Stimulated activated CD4-positive, alpha-beta T cell treated with anti-CD3 and anti-CD28 coated beads, Interleukin-1b, Interleukin-23, amount 100 ng/mL, for 4 hours (primary cell): Measurements from ENCODE around the gene PGS1.
"Not testable (repeated sequence)": the region's sequence is repeated elsewhere in the genome, so short reads cannot be mapped to it uniquely, and the experiment has no call there.

Experiments
- DNase-seq, 2 donors: peaks; one replicate each; pipeline ENCODE4 v3.0.0-alpha.2; 2020; ENCODE audit warnings: low read depth in 2 of 2

The PGS1 gene, protein sequence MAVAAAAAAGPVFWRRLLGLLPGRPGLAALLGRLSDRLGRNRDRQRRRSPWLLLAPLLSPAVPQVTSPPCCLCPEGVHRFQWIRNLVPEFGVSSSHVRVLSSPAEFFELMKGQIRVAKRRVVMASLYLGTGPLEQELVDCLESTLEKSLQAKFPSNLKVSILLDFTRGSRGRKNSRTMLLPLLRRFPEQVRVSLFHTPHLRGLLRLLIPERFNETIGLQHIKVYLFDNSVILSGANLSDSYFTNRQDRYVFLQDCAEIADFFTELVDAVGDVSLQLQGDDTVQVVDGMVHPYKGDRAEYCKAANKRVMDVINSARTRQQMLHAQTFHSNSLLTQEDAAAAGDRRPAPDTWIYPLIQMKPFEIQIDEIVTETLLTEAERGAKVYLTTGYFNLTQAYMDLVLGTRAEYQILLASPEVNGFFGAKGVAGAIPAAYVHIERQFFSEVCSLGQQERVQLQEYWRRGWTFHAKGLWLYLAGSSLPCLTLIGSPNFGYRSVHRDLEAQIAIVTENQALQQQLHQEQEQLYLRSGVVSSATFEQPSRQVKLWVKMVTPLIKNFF

DNA sequence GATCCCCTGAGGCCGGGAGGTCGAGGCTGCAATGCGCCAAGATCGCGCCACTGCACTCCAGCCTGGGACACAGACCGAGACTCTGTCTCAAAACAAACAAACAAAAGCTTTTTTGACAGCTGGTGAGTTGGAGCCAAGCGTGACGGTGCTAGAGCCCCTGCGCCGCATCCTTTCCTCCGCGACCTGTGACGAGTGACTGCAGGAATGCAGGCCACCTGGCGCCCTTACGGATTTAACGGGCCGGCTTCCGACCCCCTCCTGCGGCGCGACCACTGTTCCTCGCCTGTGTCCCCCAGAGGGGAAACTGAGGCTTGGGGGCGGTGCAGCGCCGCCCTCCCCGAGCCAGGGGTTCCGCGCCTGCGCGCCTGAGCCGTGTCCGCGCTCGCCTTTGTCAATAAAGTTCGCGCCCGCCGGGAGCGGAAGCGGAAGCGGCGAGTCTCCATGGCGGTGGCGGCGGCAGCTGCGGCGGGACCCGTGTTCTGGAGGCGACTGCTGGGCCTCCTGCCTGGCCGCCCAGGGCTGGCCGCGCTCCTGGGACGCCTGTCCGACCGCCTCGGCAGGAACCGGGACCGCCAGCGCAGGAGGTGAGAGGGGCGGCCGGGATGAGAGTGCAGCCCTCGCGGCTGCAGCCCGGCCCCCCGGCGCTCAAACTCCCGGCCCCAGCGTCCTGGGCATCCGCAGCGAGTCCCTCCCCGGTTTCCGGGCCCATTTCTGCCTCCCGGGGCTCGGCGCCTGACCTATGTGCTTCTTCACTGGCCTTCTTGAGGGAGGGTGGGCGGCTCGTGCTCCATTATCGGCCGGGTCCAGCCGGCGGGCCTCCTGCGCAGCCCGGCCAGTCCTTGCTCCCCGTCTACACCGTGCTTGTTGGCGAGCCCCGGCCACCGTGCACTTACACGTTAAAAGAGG lies at the start of gene PGS1:
PGS1 (plus strand) TSS at position 425 of the 906 bp plus-strand sequence; CDS start at position 442, 17 bp downstream.
- peak; percentile 75 for DNase-seq

DNA sequence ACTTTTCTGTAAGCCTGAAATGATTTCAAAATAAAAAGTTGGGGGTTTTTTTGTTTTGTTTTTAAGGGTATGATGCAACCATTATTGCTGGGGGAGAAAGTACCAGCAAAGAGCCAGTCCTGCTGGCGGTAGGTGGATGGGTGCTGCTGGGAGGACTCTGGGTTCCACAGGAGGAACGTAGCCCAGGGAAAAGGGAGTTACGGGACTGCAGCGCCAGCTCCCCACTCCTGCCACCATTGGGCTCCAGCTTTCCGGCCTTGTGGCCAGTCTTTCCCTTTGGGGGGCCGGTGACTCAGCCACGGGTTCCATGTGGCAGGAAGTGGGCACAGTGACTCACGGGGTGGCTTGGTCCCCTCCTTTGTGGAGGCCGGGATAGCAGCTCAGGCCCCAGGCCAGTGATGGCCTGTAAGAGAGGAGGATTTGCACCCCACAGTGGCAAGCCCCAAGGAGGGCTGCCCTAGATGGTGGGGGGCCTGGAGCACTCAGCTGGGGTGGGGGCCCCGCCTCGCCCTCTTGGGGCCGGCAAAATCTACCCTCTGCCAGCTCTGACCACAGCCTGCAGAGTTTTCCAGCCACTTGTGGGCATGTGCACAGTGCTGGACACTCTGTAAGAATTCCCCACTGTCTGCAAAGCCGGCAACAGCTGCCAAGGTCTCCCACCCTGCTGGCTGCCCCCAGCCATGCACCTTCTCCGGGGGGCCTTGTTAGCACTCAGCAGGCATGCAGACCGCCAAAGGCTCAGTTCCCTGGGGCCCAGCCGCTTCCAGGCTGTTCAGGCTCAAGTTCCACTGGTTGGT lies 49.0 kb upstream of the PGS1 start:
- DNase-seq, result no peak

DNA sequence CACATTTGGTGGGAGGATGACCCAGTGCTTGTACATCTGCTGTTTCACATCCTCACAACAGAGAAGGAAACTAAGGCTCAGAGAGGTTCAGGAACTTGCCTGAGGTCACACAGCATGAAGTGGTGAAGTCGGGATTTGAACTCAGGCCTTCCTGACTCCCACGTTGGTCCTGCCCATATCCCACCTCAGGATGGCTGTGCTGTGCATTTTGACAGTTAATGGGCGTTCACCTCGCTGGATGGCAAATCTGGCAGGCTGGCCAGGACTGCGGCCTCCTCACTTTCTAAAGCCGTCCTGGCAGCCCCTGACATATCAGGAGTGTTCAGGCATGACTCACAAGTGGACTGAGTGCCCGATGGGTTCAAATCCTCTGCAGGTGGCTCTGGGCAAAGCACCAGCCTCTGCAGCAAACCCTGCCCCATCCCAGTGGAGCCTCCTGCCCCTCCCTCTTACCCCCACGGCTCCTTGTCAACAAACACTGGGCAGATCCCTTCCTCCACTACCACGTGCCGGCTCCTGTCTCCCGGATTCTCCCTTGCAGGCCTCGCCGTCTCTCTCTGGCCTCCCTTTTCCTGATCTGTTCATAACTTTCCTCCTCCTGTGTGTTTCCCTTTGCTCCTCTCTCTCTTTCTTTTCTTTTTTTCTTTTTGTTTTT lies 47.8 kb upstream of the PGS1 start:
- DNase-seq, result no peak

DNA sequence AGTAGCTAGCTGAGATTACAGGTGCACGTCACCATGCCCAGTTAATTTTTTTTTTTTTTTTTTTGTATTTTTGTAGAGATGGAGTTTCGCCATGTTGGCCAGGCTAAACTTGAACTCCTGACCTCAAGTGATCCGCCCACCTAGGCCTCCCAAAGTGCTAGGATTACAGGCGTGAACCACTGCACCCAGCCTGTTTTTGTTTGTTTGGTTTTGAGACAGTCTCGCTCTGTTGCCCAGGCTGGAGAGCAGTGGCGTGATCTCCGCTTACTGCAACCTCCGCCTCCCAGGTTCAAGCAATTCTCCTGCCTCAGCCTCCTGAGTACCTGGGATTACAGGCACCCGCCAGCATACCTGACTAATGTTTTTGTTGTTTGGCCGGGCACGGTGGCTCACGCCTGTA lies 47.1 kb upstream of the PGS1 start:
- not testable (repeated sequence) for DNase-seq

DNA sequence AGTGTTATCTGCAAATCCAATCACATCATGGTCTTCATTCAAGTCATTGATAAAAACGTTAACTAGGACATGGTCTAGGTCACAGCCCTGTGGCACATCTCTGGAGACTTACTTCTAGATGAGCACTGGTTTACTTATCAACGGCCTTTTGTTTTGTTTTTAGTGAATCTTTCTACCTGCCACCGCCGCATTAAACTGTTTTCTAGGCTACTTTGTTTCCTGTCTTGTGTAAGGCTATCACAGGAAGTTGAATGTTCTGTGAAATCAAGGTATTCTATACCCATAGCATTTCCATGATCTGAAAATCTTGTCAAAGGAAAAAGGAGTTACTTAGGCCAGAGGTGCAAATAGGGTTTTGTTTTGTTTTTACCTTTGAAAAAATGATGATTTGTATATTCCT lies 45.5 kb upstream of the PGS1 start:
- no peak for DNase-seq

DNA sequence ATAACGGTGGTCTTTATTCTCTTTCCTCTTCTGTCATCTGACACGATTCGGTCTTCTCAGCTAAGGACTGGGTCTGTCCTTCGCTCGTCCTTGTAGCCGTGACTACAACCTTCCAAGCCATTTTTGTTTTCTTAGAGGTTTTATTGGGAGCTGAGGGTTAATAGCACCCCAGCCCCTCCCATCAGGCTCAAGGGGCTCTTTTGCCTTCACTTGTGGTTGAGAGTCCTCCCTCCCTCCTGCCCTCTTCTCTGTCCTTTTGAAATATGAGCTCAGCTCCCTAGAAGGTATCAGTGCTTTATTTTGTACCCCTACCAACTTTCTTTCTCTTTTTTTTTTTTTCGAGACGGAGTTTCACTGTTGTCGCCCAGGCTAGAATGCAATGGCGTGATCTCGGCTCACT lies 43.2 kb upstream of the PGS1 start:
- no peak for DNase-seq

DNA sequence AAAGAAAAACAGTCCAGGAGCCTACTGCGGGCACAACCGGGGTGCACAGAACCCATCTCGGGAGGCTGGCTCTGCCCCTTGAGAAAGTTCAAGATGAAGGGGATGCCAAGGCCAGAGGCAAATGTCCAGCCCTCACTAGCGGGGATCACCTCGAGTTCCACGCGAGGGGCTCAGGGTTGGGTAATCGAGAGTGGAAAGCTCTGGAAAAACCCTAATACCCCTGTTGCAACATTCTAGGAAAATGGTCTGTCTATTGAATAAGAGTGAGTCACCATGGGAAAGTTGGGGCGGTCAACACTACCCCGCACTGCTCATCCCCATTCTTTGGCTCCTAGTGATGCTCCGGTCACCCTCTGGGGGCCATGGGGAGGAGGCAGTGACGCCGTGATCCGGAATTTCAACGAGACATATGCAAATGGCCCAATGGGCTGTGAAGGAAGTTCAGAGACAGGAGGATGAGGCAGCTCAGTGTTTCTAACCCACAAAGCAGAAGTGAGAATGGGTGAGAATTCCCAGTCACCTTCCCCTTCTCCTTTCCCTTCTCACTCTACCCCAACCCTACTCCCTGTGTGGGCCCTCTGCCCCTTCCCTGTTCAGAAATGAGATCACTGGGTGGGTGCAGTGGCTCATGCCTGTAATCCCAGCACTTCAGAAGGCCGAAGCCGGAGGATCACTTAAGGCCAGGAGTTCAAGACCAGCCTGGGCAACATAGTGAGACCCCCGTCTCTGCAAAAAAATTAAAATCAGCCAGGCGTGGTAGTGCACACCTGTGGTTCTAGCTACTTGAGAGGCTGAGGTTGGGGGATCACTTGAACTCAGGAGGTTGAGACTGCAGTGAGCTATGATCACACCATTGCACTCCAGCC lies 41.0 kb upstream of the PGS1 start:
- no peak for DNase-seq

DNA sequence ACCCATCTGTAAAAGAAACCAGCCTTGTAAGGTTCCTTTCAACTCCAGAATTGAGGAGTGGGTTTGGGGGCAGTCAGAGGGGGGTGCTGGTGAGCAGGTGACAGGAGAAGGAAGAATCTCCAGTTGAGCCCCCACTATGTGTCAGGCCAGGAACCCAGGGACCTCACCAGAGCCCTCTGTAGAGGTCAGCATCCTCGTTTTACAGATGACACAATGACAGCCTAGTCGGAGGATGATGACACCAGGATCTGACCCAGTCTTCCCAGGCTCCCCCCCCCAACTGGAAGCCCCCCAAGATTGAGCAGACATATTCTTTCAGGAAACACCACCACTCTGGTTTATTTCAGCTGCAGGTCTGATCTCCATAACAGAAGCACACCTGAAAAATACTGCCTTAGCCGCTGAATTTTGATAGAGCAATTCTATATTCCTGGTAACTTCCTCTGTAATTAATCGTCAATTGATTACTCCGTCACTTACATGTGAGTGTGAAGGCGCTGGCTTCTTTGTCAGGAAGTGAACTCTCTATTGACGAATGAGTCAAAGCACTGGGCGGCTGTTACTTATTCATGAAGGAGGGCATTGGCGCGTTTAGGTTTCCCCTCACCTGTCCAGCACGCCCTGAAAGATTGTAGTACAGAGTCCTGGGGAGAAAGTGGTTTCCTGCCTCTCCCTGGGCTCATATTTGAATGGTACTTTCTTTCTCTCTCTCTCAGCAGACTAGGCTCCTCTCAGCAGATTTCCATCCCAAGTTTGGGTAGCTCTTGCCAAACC lies 39.8 kb upstream of the PGS1 start:
- no peak for DNase-seq

DNA sequence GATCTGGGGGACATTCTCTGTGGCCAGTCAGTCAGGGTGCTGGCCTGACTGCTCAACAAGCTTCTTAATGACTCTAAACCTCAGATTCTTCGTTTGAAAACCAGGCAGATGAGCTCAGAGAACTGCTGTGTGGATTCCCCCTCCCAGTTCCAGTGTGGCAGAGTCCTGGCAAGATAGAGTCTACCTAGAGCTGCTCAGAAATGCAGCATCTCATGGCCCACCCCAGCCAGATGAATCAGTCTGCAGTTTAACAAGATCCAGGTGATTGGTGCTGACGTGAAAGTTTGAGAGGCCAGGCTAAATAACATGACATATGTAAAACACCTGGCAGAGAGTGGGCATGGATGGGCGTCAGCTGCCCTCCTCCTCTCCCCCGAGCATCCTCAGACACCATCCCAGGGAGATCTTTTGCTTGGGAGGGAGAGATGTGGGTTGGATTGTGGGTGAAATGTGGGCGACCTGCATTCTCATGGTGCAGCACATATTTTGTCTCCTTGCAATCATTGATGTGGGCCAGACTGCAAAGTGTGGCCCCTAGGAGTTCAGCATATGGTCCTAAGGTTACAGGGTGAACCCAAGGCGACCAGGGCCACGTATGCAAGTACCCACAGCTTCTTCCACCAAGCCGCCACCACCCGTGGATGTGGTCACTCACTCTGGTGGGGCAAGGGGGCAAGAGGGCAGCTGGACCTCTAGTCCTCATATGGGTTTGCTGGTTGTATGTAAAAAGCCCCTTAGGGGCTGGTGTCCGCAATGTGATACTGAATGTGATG lies 38.1 kb upstream of the PGS1 start:
- DNase-seq, result no peak

DNA sequence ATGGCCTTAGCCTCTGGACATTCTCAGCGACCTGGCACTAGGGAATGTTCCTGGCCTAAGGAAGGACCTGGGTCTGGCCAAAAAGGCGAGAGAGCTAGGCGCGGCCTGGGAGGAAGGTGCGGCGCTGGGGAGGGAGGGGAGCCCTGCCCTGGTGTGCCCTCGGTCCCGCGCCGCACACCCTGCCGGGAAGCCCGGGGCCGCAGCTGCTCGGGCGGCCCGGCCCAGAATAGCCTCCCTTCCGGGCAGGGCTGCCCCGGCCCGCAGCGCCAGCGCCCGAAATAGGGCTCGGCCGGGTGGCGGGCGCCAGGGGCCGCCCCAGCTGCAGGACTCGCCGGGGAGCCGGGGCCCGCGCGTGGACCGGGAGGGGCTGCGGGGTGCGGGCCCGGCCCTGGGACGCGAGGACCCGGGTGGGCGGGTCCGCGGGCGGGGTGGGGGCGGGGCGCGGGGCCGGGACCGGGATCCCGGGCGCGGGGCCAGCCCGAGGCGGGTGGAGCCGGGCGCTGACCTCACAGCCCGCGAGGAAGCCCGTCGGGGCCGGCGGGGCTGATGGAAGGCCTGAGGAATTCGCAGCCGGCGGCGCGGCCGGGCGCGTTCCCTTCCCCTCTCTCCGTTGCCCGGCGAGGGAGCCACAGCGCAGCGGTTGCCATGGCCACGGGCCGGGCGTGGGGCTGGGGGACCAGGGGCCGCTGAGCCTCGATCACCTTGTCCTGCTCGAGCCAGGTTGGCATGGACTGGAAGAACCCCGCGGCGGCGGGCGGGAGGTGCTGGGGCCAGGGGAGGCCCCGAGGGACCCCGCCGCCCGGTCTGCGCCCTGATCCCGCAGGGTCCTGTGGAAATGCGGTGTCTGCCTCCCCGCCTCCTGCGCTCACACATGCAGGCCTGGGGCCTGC lies 36.6 kb upstream of the PGS1 start:
- DNase-seq, result no peak

DNA sequence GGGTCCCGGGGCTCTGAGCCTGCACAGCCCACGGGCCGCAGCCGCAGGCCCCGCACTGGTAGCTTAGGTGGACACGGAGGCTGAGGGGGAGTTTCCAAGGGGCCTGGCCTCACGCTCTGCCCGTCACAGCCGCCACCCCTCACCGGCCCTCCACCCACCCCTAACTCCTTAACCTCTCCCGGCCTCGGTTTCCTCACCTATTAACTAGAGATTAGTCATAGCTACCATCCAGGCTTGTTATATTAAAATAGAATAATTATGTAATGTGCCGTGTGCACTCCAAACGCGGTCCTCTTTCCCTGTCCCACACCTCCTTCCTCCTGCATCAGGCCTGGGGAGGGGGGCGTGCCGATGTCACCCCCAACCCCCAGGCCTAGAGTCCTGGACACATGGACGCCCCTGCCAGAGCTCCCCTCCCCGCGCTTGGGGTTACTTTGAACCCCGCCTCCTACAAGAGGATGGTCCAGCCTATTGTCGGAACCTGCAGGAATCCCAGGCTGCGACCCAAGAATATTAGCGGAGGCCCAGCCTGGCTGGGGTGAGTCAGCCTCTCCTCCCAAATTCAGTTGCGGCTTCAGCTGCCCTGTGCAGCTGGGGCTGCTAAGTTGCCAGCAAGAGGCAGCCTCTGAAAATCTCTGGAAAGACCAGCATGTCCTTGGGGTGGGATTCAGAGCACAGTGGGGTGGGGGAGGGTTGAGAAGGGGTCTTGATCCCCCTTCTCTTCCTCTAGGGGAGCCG lies 35.8 kb upstream of the PGS1 start:
- no peak for DNase-seq

DNA sequence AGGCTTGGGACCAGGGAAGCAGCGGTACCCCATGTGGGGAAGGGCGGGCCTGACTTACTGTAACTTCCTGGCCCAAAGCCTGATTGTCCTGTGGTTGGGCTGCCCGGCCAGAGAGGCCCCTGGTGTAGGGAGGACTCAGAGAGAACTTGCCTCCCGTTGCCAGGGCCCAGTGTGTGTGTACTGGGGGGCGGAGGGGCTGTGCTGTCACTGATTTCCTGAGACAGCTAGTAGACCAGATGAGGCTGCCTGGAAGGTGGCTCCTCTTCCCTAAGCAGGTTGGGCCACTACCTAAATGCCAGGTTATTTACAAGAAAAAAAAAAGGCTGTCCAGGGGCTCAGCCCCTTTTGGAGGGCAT lies 35.3 kb upstream of the PGS1 start:
- no peak for DNase-seq

DNA sequence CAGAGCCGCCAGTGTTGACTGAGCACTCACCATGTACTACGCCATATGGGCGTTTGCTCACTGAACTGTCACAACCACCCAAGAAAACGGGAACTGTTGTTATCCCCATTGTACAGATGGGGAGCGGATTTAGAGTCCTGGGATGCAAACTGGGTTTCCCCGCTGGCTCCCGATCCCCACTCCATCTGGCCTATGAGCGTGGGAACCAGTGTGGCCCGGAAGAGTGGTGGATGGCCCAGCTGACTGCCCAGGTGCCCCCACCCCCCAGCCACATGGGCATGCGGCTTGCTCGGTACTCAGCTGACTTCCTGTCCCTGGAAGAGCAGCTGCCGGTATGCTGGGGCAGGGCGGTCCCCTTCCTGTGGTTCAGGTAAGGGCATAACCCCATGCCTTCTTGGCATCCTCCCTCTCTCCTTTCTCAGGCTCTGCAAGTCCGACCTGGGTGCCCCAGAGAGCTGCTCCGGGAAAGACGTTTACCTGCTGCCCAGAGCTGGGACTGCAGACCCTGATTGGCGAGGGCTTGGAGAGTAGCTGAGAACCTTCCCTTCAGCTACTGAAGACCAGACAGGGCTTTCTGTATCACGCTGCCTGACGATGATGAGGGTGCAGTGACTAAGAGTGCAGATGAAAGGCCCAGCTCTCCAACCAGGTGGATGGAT lies 34.8 kb upstream of the PGS1 start:
- peak; percentile 47 to 64 for DNase-seq

DNA sequence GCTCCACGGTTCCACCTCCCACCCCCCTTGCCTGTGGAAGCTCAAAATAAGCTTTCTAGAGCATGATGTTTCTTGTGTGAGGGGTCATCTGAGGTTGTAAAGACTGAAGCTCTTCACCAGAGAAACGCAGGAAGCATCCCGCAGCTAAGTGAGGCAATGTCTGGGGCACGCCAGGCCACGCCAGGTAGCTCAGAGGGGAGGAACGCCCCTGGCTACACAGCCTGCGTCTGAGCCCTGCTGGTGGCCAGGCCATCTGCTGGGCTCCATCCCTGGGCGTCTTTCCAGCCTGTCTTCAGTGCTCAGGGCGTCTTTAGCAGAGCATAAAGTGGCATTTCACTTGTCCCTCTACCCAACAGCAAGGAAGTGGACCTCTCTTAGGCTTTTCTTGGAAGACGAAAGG lies 33.8 kb upstream of the PGS1 start:
- DNase-seq, result no peak

DNA sequence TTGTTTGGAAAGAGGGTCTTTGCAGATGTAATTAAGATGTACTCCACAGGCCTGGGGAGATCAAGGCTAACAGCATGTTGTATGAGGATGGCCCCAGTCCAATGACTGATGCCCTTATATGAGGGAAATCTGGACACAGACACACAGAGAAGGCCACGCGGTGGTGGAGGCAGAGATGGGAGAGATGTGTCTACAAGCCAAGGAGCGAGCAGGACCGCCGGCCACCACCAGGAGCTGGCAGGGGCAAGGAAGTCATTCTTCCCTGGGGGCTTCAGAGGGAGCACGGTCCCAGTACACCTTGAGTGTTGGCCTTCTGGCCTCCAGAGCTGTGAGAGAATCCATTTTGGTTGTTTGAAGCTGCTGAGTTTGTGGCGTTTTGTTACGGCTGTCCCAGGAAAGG lies 33.3 kb upstream of the PGS1 start:
- no peak for DNase-seq

DNA sequence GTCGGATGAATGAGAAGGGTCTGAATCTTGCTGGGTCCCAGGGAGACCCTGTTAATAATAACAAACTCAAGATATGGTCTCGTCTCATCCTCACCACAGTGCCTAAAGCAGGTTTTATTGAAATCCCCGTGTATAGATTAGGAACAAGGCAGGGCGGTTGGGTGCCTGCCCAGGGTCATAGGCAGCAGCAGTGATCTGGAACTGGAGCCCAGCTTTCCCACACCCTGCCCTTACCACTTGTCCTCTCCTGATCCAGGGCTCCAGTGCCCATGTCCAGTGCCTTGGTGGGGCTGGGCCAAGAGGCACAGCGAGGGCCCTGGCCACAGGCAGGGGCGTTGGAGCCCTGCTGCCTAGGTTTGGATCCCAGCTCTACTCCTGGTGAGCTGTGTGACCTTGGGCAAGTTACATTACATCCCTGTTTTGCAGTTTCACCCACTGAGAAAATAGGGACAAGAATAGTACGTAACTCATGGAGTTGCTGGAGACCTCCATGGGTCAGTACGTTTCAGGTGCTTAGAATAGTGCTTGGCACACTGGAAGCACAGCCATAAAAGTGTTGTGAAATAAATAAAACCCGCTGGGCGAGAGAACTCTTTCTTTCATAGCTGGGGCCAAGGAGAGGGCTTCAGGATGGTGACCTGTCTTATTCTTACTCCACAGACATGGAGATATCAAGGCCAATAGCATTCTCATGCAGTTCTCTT lies 32.5 kb upstream of the PGS1 start:
- no peak for DNase-seq
